Lower lobe of right lung (tissue), 2 donors: Measurements from ENCODE around the gene SEC24B. TPM values are rescaled to one million over a fixed set of nuclear protein-coding genes. Genes with fewer than 3 reads are reported as not detected.
A peak's percentile ranks its signal among the peaks of the same experiment; 100 is the strongest.

Experiments used
- ATAC-seq, 2 donors: fragments of 200-7000 bp; cut with Tn5 transposase; one replicate each; pipeline ENCODE4 v1.9.1; 2020 to 2022; ENCODE audit warnings: mild to moderate bottlenecking in 2 of 2, moderate library complexity in 2 of 2
- DNase-seq: peaks from one replicate; pipeline ENCODE4 v3.0.0-alpha.2; 2020
- H3K27ac ChIP-seq: fragments of 200-600 bp; one replicate; pipeline ENCODE4 v1.8.0; 2022
- H3K27me3 ChIP-seq: fragments of 200-600 bp; one replicate; pipeline ENCODE4 v1.8.0; 2022; ENCODE audit warnings: low read depth
- H3K36me3 ChIP-seq: fragments of 200-600 bp; one replicate; pipeline ENCODE4 v1.8.0; 2022; ENCODE audit warnings: mild to moderate bottlenecking
- H3K4me1 ChIP-seq: fragments of 200-600 bp; one replicate; pipeline ENCODE4 v1.8.0; 2022
- H3K4me3 ChIP-seq: fragments of 200-600 bp; one replicate; pipeline ENCODE4 v1.8.0; 2022; ENCODE audit warnings: mild to moderate bottlenecking
- H3K9me3 ChIP-seq: fragments of 200-600 bp; one replicate; pipeline ENCODE4 v1.8.0; 2022
- intact Hi-C: fragments of 100-400 bp; cut with DNase I; formaldehyde crosslinking; loops from one replicate; pipeline ENCODE4 v1.11.0; 2022
- long read RNA-seq: library from polyadenylated mRNA; unstranded; transcript quantifications from one replicate; pipeline ENCODE4 v2.0.0, GENCODE V29; 2021
- total RNA-seq: library from RNA; stranded (reverse); fragmentation: NEBNext Ultra II Directional; extraction: Animal tissue kit (Norgen Biotek cat#: 25700); gene quantifications from one replicate; pipeline ENCODE4 v1.2.1, GENCODE V29; 2021
- TF ChIP-seq, protein P1 (sequence below): fragments of 200-600 bp; IDR thresholded peaks from one replicate; pipeline ENCODE4 v1.8.0; 2022; ENCODE audit warnings: antibody characterized with exemption, mild to moderate bottlenecking
- donor health status: DM: no; HTN: yes; CAD: no; lungs with severe emphysema.

SEC24B gene
- 35.0 TPM for total RNA-seq
- long read RNA-seq, full-length matches to known transcripts, result 3 of 17 reads
- long read RNA-seq, partial matches to known transcripts, result 8 of 17 reads
- long read RNA-seq, other reads (novel, unspliced or antisense), result 6 of 17 reads

DNA sequence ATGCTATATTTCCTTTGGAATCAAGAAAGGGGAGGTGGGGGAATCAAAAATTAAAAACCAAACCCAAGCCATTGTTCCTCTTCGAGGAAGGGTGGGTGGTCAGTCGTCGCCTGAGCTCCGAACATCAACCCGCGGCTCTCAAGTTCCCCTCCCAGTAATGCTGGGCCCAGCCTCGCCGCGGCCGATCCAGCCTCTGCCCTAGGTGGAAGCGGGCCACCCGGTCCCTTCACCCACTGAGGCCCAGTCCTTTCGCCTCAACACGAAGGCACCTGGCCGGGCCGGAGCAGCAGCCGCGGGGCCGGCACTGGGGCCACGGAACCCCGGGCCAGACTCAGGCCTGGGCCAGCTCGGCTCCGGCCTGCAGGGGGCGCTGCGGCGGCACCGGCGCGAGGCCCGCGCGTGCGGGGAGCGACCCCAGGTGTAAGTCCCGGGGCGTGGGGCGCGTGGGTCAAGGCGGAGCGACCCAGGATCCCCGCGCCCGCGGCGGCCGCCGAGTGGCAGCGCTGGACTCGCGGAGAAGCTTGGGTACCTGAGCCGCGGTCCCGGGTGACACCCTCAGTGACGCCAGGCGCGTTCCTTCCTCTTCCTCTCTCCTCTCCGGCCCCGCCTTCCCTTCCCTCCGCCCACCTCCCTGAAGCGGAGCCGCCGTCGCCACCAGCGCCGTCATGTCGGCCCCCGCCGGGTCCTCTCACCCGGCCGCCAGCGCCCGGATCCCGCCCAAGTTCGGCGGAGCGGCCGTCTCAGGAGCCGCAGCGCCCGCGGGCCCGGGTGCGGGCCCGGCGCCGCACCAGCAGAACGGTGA lies at the start of gene SEC24B:
Gene SEC24B, plus strand, starts transcription at position 611 of the 802 bp plus-strand sequence. Its CDS starts 55 bp downstream, at position 666.
- peak within 1 kb of the TSS; percentile 90 for H3K4me3 ChIP-seq
- DNase-seq (peak; percentile 96), ATAC-seq (peak; percentile 97)
- peaks cover 9% of the 10 kb centered on the region for H3K36me3 ChIP-seq
- peak within 1 kb of the TSS; percentile 94 for H3K27ac ChIP-seq
- TF ChIP-seq, protein P1, sequence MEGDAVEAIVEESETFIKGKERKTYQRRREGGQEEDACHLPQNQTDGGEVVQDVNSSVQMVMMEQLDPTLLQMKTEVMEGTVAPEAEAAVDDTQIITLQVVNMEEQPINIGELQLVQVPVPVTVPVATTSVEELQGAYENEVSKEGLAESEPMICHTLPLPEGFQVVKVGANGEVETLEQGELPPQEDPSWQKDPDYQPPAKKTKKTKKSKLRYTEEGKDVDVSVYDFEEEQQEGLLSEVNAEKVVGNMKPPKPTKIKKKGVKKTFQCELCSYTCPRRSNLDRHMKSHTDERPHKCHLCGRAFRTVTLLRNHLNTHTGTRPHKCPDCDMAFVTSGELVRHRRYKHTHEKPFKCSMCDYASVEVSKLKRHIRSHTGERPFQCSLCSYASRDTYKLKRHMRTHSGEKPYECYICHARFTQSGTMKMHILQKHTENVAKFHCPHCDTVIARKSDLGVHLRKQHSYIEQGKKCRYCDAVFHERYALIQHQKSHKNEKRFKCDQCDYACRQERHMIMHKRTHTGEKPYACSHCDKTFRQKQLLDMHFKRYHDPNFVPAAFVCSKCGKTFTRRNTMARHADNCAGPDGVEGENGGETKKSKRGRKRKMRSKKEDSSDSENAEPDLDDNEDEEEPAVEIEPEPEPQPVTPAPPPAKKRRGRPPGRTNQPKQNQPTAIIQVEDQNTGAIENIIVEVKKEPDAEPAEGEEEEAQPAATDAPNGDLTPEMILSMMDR, result peak; percentile 94
- H3K4me1 ChIP-seq, result peaks cover 38% of the 10 kb centered on the region
- intact Hi-C loops, result no loop called here
- no peaks in the 10 kb centered on the region for H3K27me3 ChIP-seq
- no peaks in the 10 kb centered on the region for H3K9me3 ChIP-seq

DNA sequence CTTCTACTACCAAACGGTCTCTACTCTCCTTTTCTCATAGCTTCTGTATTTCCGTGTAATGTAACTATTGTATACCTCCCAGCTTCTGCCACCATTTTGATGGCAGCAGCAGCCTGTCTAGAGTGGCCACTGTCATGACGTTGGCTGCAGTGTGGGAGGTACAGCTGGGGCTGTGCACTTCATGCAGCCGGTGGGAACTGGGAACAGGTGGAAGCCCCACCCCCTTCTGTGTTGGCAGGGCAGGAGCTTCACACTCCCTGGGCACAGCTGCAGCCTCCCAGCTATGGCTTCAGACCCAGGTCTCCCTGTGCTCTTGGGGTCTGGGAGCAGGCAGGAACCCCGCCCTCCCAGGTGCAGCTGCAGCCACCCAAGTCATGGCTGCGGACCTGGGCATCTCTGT lies 49.8 kb upstream of the SEC24B start:
- ATAC-seq (peak in 1 of 2 donors; percentile 9), DNase-seq (no peak)
- Histone ChIP-seq H3K4me1 (no peaks in the 10 kb centered on the region), H3K27me3 (no peaks in the 10 kb centered on the region), H3K27ac (no peak overlapping the region), H3K9me3 (no peaks in the 10 kb centered on the region), H3K36me3 (no peaks in the 10 kb centered on the region), H3K4me3 (no peak overlapping the region)
- intact Hi-C loops, result no loop called here
- TF ChIP-seq, protein P1, result no peak

DNA sequence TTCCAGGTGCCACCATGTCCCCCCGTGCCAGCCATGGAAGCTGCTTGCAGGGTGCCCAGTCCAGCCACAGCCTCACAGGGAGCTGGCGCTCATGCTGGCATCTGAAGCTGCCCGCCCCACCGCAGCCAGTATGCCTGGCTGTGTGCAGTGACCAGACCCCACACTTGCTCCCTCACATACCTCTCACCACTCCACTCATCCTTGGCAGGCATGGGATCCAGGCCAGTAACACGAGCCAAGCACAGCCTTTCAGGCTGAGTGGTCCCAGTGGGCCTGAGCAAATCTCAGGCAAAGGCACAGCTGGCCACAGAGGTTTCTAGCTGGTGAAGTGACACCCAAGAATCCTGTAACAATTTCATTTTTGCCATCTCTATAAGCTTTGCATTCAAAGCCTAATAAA lies 48.4 kb upstream of the SEC24B start:
- DNase-seq (no peak), ATAC-seq (no peak)
- Histone ChIP-seq H3K27me3 (no peaks in the 10 kb centered on the region), H3K4me1 (no peaks in the 10 kb centered on the region), H3K27ac (no peak overlapping the region), H3K36me3 (no peaks in the 10 kb centered on the region), H3K4me3 (no peak overlapping the region), H3K9me3 (no peaks in the 10 kb centered on the region)
- TF ChIP-seq, protein P1, result no peak
- intact Hi-C loops, result no loop called here

DNA sequence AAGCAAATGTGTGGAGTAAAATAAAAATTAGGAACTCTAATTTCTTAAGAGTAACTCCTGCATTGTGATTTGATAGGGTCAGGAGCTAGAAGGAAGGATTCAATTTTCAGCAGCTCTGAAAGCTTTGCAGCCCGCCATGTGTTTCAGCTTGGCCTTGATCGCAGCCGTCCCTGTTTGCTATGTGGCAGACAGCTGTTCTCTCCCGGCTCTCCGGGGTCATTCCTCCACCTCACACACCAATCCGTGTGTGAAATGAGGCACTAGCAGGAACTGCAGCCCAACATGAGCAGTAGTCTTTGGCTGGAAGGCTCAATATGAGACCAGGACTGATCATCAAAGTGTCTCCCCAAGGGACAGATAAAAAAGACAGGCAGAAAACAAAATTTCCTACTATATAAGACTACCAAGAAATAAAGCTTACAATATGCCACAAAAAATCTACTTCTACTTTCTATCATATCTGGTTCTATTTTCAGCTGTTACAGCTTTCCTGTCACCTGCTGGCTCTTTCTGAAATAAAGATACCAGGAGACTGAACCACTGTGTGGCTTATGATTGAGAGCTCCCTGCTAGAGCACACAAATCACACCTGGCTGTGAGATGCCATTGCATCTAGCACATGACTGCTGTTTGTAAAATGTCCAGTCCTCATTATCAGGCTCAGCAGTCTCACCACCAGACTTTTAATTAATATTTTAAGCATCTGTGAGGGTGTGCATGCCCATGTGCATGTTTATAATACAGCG lies 44.1 kb upstream of the SEC24B start:
- no peaks in the 10 kb centered on the region for H3K4me1 ChIP-seq
- ATAC-seq (no peak), DNase-seq (no peak)
- TF ChIP-seq, protein P1, result no peak
- H3K27ac ChIP-seq, result no peak overlapping the region
- no peak overlapping the region for H3K4me3 ChIP-seq
- no peaks in the 10 kb centered on the region for H3K36me3 ChIP-seq
- H3K9me3 ChIP-seq, result no peaks in the 10 kb centered on the region
- H3K27me3 ChIP-seq, result no peaks in the 10 kb centered on the region
- intact Hi-C loops, result no loop called here

DNA sequence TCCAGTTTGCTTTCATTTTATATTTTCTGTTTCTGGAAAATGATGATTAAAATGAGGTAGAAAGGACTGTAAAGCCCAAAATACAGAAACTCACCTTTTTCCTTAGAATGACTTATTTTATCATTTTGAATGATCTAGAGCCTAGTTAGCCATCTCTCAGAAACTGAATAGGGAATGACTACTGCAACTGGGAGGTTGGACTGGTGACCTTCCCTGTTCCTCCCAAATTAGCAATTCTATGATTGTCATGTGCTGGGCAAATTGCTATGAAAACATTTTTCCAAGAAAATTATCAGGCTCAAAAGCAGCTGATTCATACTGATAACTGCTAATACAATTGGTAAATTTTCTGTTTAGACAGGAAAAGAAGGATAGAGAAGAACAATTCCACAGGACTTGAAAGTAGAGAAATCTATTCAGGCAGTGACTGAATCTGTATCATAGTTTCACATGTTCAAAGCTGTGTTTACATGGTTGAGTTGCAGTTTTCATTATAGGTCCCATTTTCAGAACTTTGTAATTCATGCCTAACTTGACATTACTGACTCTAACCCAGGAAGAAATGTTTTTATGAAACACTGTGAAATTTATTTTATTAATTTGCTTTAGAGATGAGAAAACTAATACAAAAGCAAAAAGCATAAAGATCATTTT lies 43.4 kb upstream of the SEC24B start:
- H3K36me3 ChIP-seq, result no peaks in the 10 kb centered on the region
- no peaks in the 10 kb centered on the region for H3K4me1 ChIP-seq
- no peak for ATAC-seq
- TF ChIP-seq, protein P1, result no peak
- H3K9me3 ChIP-seq, result no peaks in the 10 kb centered on the region
- no peaks in the 10 kb centered on the region for H3K27me3 ChIP-seq
- no peak overlapping the region for H3K27ac ChIP-seq
- no peak for DNase-seq
- intact Hi-C loops, result no loop called here
- H3K4me3 ChIP-seq, result no peak overlapping the region
